COR-L47 (cell line): ENCODE data around the gene MCTP2.

ENCODE experiments used
- DNase-seq: peaks from one replicate; lab custom pipeline; 2025; lab: John Stamatoyannopoulos, UW

The MCTP2 gene

GRCh38 chr15:94352636-94353487 lies 121.5 kb downstream of the MCTP2 start:
- DNase-seq = no peak

GRCh38 chr15:94353488-94353820 lies 122.1 kb downstream of the MCTP2 start:
- no peak for DNase-seq

GRCh38 chr15:94354655-94355054 lies 123.3 kb downstream of the MCTP2 start:
- no peak for DNase-seq

- no peak for DNase-seq
Measured at GRCh38 chr15:94359716-94360115, 128.4 kb downstream of the MCTP2 start.

GRCh38 chr15:94360251-94360685 lies 128.9 kb downstream of the MCTP2 start:
- DNase-seq = no peak

- DNase-seq = no peak
Measured at GRCh38 chr15:94362385-94363092, 131.2 kb downstream of the MCTP2 start.

- no peak for DNase-seq
Measured at GRCh38 chr15:94363382-94363781, 132.0 kb downstream of the MCTP2 start.

- peak; percentile 81 for DNase-seq
Measured at GRCh38 chr15:94366781-94367180, 135.4 kb downstream of the MCTP2 start.

GRCh38 chr15:94367726-94368535 lies 136.6 kb downstream of the MCTP2 start:
- peak; percentile 8 for DNase-seq

- DNase-seq = peak; percentile 69
Measured at GRCh38 chr15:94370206-94370935, 139.0 kb downstream of the MCTP2 start.

GRCh38 chr15:94370936-94371285 lies 139.6 kb downstream of the MCTP2 start:
- no peak for DNase-seq

GRCh38 chr15:94372821-94373220 lies 141.5 kb downstream of the MCTP2 start:
- DNase-seq = no peak

GRCh38 chr15:94375997-94376396 lies 144.6 kb downstream of the MCTP2 start:
- peak; percentile 27 for DNase-seq

- DNase-seq = no peak
Measured at GRCh38 chr15:94379986-94380385, 148.6 kb downstream of the MCTP2 start.

- no peak for DNase-seq
Measured at GRCh38 chr15:94380798-94381197, 149.4 kb downstream of the MCTP2 start.

GRCh38 chr15:94381384-94381783 lies 150.0 kb downstream of the MCTP2 start:
- no peak for DNase-seq

GRCh38 chr15:94383041-94383440 lies 151.7 kb downstream of the MCTP2 start:
- no peak for DNase-seq

GRCh38 chr15:94383706-94384105 lies 152.3 kb downstream of the MCTP2 start:
- DNase-seq = no peak

- no peak for DNase-seq
Measured at GRCh38 chr15:94385441-94385840, 154.1 kb downstream of the MCTP2 start.

- DNase-seq = no peak
Measured at GRCh38 chr15:94386351-94386750, 155.0 kb downstream of the MCTP2 start.

- DNase-seq = no peak
Measured at GRCh38 chr15:94387442-94387841, 156.1 kb downstream of the MCTP2 start.

- DNase-seq = no peak
Measured at GRCh38 chr15:94387849-94388441, 156.6 kb downstream of the MCTP2 start.
